GM21390 (cell line): Measurements from ENCODE around the gene SERPINB6.
"Not testable (repeated sequence)": the region's sequence is repeated elsewhere in the genome, so short reads cannot be mapped to it uniquely, and the experiment has no call there.

Source experiments
- ATAC-seq: cut with Tn5 transposase; IDR thresholded peaks from one replicate; pipeline ENCODE4 v1.9.1; 2021; ENCODE audit not compliant: unreplicated experiment

Gene SERPINB6

DNA sequence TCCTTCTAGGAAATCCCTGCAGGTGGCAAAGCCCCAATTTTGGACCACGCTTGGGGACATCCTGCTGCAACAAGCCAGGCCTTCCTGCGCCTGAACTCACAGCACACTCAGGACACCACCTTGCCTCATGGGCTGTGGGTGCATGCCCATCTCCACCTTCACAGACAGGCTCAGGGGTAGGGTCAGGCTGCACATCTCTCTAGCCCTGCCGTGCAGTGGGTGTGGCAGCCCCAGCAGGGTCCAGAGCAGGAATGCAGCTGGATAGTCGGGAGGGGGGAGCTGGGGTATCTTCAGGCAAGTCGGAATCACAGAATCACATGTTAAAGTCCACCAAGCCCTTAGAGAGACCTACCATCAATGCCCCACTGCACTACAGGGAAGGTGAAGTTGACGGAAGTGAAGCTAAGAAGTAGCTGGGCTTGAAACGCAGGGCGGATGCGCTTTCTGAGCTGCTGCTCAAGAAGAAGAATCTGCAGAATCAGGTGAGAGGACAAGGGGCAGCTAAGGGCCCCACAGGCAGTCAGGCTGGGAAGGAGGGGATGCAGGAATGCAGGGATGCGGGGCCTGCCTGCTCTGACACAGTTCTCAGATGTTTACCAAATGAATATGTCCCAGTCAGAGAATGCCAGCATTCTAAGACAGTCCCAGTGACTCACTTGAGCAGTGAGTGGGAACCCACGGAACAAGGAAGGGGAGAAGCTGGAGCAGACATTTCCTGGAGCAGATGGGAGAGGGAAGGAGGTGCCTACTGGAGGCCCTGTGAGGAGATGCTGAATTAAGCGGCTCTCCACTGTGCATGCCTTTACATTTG is 11.3 kb downstream of the SERPINB6 start:
- no peak for ATAC-seq

DNA sequence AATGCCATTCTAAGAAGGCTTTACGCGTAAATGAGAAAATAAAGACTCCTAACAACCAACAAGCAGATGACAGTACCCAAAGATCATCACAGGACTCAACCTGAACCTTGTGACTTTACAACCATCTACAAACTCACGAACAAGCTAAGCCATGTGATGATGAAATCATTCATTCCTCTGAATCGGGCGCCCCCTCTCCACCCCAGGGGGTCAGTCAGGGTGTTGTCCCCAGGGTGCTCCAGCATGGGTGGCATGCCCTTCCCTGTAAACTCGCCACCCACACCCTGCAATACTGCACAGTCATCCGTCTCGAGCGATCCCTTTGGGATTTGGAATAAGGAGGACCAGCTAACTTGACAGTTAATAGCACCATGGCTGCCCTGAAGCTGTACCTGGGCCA is 12.6 kb downstream of the SERPINB6 start:
- no peak for ATAC-seq

DNA sequence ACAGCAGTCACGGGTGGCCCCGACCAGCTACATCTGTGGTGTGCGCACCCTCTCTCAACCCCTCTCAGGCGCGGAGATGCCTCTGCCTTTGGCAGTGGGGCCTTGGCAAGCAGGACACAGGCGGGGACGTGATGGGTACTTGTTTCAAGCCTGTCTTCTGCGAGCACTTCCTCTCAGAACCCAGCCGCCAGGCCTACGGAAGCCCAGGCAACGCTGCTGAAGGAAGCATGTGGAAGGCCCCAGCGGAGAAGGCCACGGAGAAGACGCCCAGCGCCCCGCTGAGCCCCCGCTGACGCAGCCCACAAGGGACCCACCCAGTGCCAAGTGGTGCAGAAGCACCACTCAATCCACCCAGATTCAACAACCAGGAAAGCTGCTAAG is 13.0 kb downstream of the SERPINB6 start:
- no peak for ATAC-seq

DNA sequence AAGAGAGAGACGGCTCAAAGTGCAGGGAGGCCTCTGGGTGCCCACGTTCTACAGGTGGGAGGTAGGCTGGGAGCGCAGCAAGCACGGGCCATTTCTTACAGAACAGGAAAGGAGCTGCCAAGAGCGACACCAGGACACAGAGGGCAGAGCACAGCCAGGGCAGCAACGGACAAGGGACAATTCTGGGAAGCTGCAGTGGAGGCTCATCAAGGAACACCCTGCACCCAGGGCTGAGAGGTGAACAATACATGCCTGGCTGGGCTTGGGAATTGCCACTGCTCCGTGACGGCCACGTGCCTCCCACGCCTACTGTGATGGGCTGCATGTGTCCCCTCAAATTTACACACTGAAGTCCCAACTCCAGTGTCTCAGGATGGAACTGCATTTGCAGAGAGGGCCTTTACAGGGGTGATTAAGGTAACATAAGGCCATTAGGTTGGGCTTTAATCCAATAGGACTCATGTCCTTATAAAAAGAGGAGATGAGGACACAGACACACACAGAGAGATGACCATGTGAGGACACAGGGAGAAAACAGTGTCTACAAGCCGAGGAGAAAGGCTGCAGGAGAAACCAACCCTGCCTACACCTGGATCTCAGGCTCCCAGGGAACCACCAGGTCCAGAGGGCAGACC is 13.6 kb downstream of the SERPINB6 start:
- no peak for ATAC-seq

DNA sequence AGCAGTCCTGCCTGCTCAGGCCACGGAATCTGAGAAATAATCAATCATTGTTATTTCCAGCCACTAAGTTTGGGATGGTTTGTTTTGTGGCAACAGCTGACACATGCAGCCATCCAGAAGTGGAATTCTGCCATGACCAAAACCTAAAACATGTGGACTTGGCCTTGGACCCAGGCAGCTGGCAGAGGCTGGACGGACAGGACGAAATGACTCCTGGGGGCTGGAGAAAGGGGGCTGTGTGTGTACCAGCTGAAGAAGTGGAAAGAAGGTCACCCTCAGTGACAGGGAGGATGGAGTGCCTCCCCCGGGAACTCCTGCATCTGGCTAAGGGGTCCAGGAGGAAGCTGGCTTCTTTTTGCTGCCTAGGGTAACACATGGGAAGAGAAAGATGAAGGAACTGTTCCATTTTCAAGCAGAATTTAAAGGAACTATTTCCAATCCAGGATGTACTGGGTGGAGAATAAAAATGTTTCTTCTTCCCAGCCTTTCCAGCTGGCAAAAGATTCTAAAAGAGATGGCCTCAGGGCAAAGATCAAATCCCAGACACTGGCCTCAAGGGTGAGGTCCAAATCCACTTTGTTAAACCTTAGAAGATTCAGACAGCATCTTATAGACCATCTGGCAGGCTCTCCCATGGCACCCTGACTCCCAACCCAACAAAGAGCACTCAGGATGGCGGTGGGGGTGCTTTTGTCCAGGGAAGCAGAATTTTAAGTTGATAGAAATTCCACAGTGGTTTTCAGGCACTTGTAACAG is 14.3 kb downstream of the SERPINB6 start:
- no peak for ATAC-seq

DNA sequence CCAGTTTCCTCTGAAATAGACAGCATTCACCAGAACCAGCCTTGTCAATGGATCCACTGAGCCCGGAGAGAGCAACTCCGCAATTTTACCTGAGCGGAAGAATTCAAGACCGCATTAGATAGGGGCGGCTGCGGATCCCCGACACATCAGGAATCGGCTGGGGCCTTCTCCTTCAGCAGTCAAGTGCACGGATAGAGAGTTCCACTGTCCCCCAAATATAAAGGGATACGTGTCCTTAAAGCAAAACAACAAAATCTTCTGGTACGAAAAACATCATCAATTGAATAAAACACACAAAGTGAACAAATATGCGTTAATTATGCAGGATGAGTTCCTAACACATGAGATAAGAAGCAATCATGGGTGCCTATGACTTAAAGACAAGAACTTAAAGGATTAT is 18.3 kb downstream of the SERPINB6 start:
- no peak for ATAC-seq

DNA sequence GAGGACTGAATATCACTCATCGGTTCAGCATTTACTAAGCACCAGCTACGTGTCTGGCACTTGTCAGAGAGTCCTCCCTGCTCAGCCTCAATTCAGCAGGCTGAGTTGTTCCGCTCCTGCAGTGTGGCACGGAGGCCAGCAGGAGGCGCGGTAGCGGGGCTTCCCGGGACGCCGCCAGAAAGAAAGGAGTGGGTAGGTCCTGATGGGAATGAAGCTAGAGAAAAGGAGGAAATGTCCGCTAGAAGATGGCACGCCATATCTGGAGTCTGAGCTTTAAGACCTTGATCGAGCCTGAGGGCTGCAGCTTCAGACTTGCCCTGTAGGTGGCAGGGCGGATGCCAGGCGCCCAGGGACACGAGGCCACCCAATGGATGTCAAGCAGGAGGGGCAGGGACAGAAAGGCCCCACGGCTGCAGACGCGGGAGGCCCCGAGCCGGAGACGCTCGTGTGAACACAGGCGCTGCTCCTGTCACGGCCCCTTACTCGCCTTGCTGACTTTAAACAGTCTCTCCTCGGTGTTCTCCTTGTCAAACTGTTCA is 18.7 kb downstream of the SERPINB6 start:
- peak; percentile 87 for ATAC-seq

DNA sequence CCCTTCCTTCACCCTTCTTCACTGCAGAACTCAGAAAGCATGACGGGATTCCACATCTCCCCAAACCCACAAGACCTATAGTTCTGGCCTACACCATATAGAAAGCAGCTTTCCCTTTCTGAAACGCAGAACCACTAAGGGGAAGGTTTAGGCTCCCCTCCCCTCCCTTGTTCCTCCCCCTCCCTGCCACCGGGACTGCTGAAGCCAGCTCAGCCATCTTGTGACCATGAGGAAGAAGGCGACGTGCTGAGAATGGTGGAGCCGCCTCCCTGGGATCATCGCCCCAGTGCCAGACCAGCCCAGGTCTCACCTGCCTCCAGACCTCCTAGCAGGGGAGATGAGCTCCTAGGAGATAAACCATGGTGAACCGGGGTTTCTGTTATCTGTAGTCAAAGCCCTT is 19.6 kb downstream of the SERPINB6 start:
- ATAC-seq, result no peak

DNA sequence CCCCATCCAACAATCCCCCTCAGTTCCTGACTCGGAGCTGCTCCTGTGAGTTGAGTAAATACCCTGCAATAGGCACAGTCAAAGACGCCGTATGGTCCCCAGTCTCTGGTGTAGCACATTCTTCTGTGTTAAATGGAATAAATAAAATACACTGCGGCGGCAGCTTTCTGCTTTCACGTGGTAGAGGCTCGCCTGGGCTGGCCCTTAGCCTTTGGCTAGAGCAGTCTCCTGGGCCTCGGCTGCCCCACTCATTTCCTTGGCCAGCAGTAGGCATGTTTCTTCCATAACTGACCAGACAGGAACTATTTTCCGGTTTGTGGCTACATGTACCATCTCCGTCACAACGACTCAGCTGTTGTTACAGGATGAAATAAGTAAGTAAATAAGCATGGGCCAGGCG is 20.7 kb downstream of the SERPINB6 start:
- no peak for ATAC-seq

DNA sequence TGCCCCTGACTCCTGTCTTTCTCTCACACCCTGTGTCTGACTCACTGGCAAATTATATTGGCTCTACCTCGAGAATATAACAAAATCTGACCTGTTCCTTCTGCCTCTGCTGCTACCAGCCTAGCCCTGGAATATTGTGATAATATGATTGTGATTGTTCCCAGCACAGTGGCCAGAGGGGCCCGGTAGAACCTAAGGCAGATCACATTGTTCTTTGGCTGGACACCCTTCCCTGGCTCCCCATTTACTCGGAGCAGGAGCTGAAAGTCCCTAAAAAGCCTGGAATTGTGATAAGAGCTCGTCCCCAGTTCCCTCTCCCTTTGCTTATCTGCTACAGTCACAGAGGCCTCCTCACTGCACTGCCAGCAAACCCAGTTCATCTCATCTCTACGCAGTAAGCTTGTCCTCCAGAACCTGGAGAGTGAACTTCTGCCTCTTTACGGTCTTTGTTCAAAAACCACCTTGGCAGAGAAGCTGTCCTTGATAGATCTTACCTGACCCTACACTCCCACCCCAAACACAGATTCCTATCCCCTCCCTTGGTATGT is 21.8 kb downstream of the SERPINB6 start:
- ATAC-seq, result no peak

DNA sequence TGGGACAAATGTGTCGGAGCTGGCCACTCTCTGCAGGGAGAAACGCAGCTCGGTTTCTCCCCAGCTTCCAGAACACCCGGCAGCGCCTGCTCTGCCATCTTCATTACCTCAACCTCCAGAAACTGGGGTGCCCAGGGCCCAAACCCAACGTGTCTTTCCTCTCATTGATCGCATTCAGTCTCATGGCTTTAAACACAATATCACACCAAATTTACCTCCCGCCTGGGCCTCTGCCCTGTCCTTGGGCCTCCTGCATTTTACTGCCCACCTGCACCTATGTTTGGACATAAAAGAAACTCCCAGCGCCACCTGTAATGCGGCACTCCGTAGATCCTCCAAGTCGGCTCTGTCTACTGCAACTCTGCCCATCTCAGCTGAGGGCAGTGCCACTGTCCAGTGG is 22.2 kb downstream of the SERPINB6 start:
- ATAC-seq, result no peak

DNA sequence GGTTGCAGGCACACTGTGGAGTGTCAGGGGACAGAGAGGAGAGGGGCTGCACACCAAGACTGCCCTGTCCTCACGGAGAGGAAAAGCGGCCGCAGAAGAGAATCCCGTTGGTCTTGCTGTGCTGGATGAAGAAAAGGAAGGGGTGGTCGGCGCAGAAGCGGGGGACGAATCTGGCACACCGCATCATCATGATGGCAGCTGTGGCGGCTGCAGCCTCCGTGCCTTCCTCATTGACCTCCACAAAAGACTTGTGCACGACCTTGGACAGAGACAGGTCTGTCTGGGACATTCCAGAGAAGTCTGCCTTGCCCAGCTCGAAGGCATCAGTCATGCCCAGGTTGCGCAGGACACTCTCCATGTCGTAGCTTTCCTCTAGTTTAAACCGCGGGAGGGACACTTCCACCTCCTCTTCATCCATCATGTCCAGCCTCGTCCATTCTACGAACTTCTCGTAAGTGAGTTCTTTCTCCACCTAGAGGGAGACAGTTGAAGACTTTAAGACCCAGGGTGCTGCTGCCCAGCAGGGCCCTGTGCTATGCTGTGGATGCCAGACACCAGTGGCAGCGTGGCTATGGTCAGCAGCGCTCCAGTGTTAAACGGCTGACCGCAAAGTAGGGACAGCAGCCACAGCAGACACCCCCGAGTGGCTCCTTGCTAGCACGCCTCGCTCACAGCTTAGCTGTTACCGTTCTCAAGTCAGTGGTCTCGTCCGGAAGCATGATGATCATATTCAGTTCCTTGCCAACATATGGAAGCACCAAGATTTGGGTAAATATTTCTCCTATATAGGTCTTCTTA is 22.9 kb downstream of the SERPINB6 start:
- no peak for ATAC-seq

DNA sequence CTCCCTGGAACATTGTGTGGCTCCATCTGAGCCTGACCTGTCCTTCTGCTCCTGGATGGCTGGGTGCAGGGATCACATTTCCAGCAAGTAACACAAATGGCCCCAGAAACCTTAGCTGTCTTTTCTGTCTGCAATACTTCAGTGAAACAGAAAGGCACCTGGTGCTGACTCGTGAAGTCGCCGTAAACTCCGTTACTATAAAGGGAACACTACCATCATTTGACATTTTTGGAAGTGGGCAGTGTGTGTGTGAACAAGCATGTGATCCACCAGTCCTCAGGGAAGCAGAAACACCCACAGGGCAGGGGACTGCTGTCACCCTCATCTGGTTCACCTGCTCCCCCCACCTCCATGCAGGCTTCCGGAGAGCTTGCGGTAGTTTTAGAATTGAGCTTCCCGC is 23.9 kb downstream of the SERPINB6 start:
- ATAC-seq, result no peak

DNA sequence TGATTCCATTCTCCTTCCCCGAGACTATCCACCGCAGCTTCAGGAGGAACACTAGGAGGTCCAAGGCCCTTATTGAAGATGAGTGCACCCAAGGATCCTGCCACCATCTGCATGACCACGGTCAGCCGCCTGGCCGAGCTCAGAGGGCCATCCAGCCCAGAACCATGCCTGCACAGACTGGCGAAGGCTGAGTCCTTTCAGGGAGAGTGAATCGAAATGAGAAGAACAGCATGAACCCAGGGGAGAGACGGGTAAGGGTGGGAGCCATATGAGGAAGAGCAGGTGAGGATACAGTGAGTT is 26.3 kb downstream of the SERPINB6 start:
- no peak for ATAC-seq

DNA sequence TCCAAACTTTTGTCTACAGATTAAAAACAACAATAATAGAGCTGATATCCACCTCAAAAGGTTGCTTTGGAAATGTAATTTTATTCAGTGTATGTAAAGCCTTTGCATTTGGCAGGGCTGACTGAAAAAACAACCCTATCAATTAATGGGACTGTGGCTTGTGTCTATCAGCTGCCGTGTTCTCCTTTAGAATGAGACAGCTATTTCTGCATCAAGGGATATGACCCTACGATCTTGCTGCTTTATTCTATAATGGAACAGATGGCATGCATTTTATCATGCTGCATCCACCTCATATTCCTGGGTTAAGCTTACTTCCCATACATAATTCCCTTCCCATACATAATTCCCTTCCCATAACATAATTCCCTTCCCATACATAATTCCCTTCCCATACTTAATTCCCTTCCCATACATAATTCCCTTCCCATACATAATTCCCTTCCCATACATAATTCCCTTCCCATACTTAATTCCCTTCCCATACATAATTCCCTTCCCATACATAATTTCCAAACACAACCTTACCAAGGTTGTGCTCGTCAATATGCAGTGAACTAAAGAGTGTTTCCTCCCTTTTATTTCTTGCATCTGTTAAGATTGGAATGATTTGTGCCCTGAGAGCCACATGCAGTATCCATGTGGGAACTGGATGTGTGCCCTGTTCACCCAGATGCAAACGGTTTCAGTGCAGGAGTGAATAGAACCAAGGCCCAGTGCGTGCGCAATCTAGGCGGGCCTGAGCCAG is 26.8 kb downstream of the SERPINB6 start:
- no peak for ATAC-seq

DNA sequence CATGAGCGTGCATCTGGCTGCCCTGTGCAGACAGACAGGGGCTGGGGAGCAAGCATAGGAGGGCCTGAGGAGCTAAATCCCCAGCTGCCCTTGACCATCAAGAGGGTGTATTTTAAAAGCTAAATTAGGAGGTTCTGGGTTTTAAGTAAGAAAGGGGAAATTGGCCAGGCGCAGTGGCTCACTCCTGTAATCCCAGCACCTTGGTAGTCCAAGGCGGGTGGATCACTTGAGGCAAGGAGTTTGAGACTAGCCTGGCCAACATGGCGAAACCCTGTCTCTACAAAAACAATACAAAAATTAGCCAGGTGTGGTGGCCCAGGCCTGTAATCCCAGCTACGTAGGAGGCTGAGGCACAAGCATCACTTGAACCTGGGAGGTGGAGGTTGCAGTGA is 27.8 kb downstream of the SERPINB6 start:
- ATAC-seq, result no peak

DNA sequence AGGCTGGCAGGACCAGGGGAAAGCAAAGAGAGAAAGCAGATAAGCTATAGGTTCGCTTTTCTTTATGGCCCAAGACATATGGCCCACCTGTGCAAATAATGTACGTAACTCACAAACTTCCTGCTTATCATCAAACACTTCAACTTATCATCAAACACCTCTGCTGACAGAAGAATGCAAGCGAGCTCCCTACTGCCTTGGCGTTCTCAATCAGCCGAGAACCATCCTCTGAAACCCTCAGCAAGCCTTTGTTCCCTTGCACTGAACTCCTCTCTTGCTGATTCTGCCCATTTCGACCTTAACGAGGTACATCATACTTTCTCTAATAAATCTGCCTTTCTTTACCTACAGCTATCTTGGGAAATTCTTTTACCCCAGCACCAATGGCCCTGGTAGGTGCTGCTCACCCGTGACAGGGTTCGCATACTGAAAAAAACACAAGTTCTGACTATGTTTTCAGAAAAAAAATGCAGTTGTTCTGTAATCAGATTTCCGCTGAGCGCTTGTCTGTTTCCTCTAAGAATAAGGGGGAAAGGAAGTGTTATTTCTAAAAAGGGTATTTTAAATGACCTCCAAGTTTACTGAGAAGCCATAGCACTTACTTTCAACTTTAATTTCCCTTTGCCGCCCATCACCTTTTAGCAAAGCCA is 28.3 kb downstream of the SERPINB6 start:
- ATAC-seq, result no peak

DNA sequence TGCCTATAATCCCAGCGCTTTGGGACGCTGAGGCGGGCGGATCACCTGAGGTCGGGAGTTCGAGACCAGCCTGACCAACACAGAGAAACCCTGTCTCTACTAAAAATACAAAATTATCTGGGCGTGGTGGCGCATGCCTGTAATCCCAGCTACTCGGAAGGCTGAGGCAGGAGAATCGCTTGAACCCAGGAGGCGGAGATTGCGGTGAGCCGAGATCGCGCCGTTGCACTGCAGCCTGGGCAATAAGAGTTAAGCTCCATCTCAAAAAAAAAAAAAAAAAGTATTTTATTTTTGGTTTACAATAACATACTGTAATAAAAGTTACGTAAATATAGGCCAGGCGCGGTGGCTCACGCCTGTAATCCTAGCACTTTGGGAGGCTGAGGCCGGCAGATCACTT is 29.3 kb downstream of the SERPINB6 start:
- ATAC-seq, result not testable (repeated sequence)

DNA sequence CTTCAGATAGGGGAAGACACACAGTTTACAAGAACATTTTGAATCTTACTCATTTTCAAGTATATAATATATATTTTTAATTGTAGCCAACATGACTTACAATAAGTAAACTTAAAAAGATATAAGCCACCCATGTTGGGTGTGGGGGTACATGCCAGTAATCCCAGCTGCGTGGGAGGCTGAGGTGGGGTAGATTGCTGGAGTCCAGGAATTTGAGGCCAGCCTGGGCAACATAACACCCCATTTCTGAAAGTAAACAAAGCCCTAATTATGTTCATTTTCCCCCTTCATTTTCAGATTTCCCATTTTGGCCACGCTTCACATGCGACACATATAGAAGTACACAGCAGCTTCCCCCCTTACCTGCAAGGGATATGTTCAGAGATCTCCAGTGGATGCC is 30.5 kb downstream of the SERPINB6 start:
- no peak for ATAC-seq
